Smooth muscle cell of trachea (primary cell): ENCODE measurements around the gene DGKB. TPM values are rescaled to one million over a fixed set of nuclear protein-coding genes. Genes with fewer than 3 reads are reported as not detected.

ENCODE experiments used
- total RNA-seq: library from RNA; depleted of rRNA; stranded (reverse); fragments of >200 nt; gene quantifications from 2 replicates; pipeline ENCODE4 v1.2.1, GENCODE V29; 2014

Gene DGKB
- total RNA-seq, result under 0.01 and 0.15 TPM in 2 replicates

DNA sequence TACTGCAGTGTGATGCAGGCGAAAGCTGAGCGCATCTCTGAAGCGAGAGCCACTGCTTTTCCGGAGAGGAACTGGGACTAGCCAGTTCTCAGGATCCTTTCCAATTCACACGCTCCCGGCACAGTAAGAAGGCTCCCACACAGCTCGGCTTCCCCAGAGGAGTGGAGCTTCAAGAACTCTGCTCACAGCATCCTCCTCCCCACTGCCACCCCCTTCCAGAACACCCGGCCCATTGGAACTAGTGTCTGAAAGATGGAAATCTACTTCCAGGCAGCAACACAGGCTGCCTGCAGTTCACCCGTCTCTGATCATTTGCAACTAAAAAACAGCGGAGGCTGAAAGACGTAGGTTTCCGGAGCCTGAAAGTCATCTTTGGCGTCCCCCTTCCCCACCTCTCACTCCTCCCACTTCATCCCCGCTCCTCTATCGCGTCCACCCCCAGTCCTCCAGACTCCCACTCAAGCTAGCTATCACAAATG, at the start of gene DGKB:
Gene DGKB (minus strand): TSS at position 163 of the 479 bp plus-strand sequence.

